HepG2 (cell line): ENCODE data around the gene YBX2. TPM values are rescaled to one million over a fixed set of nuclear protein-coding genes. Genes with fewer than 3 reads are reported as not detected.

Experiments used
- ELF3 ChIP-seq: IDR thresholded peaks from 2 replicates; pipeline ENCODE4 v1.6.1; 2016; ENCODE audit warnings: missing genetic modification reagents, missing compliant biosample characterization
- HDAC1 ChIP-seq: sonication (generic); formaldehyde crosslinking; IDR thresholded peaks from 2 replicates; pipeline ENCODE4 v1.5.1; 2020; ENCODE audit warnings: mild to moderate bottlenecking, missing genetic modification reagents
- HIC2 ChIP-seq: sonication (generic); formaldehyde crosslinking; IDR thresholded peaks from 2 replicates; pipeline ENCODE4 v1.9.0; 2022; ENCODE audit warnings: low read depth, missing genetic modification reagents
- HIVEP1 ChIP-seq: sonication (generic); formaldehyde crosslinking; IDR thresholded peaks from 2 replicates; pipeline ENCODE4 v1.4.0; 2020; ENCODE audit warnings: mild to moderate bottlenecking, missing genetic modification reagents
- HNRNPLL ChIP-seq: fragments of 200-400 bp; formaldehyde crosslinking; IDR thresholded peaks from 2 replicates; pipeline ENCODE4 v1.6.1; 2017; ENCODE audit warnings: mild to moderate bottlenecking, low read depth, low read length; ENCODE audit not compliant: poor library complexity, severe bottlenecking
- PAX8 ChIP-seq: sonication (generic); formaldehyde crosslinking; IDR thresholded peaks from 2 replicates; pipeline ENCODE4 v1.8.0; 2022; ENCODE audit warnings: mild to moderate bottlenecking, missing genetic modification reagents, borderline replicate concordance
- polyA plus RNA-seq, 8 experiments: library from polyadenylated mRNA; depleted of rRNA in 3 of 8; stranded (reverse) in 7 of 8; unstranded in 1 of 8; fragments of >200 nt; fragmentation: Illumina TruSeq in 4 of 8; extraction: Trizol in 4 of 8; gene quantifications; 2 replicates each; pipeline versions ENCODE4 v1.2.1 to v1.2.3, GENCODE V29; 2011 to 2016; ENCODE audit warnings: low read depth in 4 of 8, missing spikeins in 1 of 8, mixed read lengths in 1 of 8; ENCODE audit not compliant: insufficient read depth in 1 of 8
- total RNA-seq, 5 experiments: library from RNA; depleted of rRNA; stranded (reverse); fragments of >200 nt; fragmentation: Illumina TruSeq; extraction: Trizol; gene quantifications; 2 replicates each; pipeline ENCODE4 v1.2.3, GENCODE V29; 2016; ENCODE audit warnings: low read depth in 1 of 5
- TF ChIP-seq, protein P1 (sequence below): sonication (generic); formaldehyde crosslinking; IDR thresholded peaks from 2 replicates; pipeline ENCODE4 v1.5.1; 2020; ENCODE audit warnings: missing genetic modification reagents, mild to moderate bottlenecking, borderline replicate concordance

YBX2 gene
- total and polyA plus RNA-seq, 2 of the 13 experiments (the other 11 are each of a cell fraction or from before 2014, with no cell fraction given): 0.12 to 0.22 TPM

DNA sequence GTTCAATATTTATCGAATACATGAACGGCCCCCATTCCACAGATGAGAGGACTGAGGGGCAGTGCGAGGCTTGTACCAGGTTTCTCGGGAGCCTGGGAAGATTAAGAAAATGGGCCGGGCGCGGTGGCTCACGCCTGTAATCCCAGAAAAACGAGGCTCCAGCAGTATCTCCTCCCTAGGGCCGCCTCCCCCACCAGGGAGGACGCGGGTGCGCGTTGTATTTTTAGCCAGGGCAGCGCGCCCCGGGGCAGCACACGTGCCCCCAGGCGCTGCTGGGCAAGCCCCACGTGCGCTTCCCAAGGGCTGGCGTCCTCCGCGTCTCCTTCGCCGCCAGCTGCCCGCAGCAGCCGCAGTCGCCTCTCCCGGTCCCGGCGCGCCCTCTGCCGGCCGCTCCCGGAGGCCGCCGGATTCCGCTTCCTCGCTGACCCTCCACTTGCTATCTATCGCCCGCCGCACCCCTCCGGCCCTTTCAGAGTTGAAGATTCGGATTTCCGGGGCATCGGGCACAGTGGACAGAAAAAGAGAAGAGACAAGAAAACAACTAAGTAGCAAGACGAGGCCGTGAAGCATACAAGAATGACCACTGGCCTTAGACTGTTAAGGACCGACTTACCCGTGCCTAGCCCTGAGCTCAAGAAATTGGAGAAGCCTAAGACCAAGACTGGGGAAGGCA lies 1.9 kb upstream of the YBX2 start (continued):
- TF ChIP-seq HIC2 (peak; percentile 66; the same call in 1 of the 2 replicates), HNRNPLL (peak; percentile 64), HIVEP1 (CRISPR knock-in tag) (no peak), HDAC1 (CRISPR knock-in tag) (peak; percentile 82; the same call in 1 of the 2 replicates), ELF3 (CRISPR knock-in tag) (peak; percentile 52; the same call in 1 of the 2 replicates), PAX8 (CRISPR knock-in tag) (no peak)
- TF ChIP-seq, protein P1, sequence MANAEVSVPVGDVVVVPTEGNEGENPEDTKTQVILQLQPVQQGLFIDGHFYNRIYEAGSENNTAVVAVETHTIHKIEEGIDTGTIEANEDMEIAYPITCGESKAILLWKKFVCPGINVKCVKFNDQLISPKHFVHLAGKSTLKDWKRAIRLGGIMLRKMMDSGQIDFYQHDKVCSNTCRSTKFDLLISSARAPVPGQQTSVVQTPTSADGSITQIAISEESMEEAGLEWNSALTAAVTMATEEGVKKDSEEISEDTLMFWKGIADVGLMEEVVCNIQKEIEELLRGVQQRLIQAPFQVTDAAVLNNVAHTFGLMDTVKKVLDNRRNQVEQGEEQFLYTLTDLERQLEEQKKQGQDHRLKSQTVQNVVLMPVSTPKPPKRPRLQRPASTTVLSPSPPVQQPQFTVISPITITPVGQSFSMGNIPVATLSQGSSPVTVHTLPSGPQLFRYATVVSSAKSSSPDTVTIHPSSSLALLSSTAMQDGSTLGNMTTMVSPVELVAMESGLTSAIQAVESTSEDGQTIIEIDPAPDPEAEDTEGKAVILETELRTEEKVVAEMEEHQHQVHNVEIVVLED (CRISPR knock-in tag): no peak; the same call in 1 of the 2 replicates
